Esophagus squamous epithelium (tissue), 5 donors: ENCODE results near the gene LELP1. TPM values are rescaled to one million over a fixed set of nuclear protein-coding genes. Genes with fewer than 3 reads are reported as not detected.

ENCODE experiments used
- DNase-seq: peaks from one replicate; lab custom pipeline; 2025; lab: John Stamatoyannopoulos, UW
- H3K27ac ChIP-seq, 4 donors: fragments of 200-600 bp; sonication (generic); one replicate each; pipeline ENCODE4 v1.5.1; 2016 to 2019; ENCODE audit warnings: mild to moderate bottlenecking in 1 of 4
- H3K27me3 ChIP-seq, 4 donors: fragments of 200-600 bp; sonication (generic); 1 replicate in 3 of 4; 2 replicates in 1 of 4; pipeline versions ENCODE4 v1.5.1 to v1.6.0; 2017 to 2021; ENCODE audit warnings: antibody characterized with exemption in 1 of 4
- H3K36me3 ChIP-seq, 3 donors: fragments of 200-600 bp; sonication (generic); one replicate each; pipeline ENCODE4 v1.5.1; 2016 to 2019
- H3K4me1 ChIP-seq, 3 donors: fragments of 200-600 bp; sonication (generic); one replicate each; pipeline ENCODE4 v1.5.1; 2017 to 2019
- H3K4me3 ChIP-seq, 4 donors: fragments of 200-600 bp; sonication (generic); 1 replicate in 3 of 4; 2 replicates in 1 of 4; pipeline ENCODE4 v1.5.1; 2016 to 2019; ENCODE audit warnings: mild to moderate bottlenecking in 2 of 4, moderate library complexity in 1 of 4
- H3K9me3 ChIP-seq, 3 donors: fragments of 200-600 bp; sonication (generic); one replicate each; pipeline ENCODE4 v1.5.1; 2016 to 2019
- POLR2A ChIP-seq, 4 donors: fragments of 450-650 bp; IDR thresholded peaks; one replicate each; pipeline ENCODE4 v1.6.1; 2017; ENCODE audit warnings: antibody characterized with exemption in 4 of 4, mild to moderate bottlenecking in 4 of 4, moderate library complexity in 3 of 4
- WGBS, 2 donors: methylation state at CpG; one replicate each; pipeline ENCODE4 v1.1.5; 2018; 5-methylcytosine and 5-hydroxymethylcytosine counted together
- intact Hi-C: fragments of 100-400 bp; cut with DNase I; formaldehyde crosslinking; loops from one replicate; pipeline ENCODE4 v1.15.0; 2022
- total RNA-seq, 4 donors: library from RNA; depleted of rRNA; stranded (reverse); fragments of >200 nt; gene quantifications; one replicate each; pipeline ENCODE4 v1.1.0, GENCODE V29; 2016
- TF ChIP-seq, protein P1 (sequence below), 6 experiments: fragments of 450-650 bp in 4 of 6; fragments of 200-600 bp in 2 of 6; sonication (generic) in 2 of 6; IDR thresholded peaks; one replicate each; pipeline ENCODE4 v1.5.1; 2016 to 2019; ENCODE audit warnings: antibody characterized with exemption in 6 of 6, mild to moderate bottlenecking in 4 of 6, moderate library complexity in 4 of 6
- donor health status: DM: yes; HTN: yes; CAD: no.

LELP1 gene
- total RNA-seq, 4 donors from 2014 or later = not detected

DNA sequence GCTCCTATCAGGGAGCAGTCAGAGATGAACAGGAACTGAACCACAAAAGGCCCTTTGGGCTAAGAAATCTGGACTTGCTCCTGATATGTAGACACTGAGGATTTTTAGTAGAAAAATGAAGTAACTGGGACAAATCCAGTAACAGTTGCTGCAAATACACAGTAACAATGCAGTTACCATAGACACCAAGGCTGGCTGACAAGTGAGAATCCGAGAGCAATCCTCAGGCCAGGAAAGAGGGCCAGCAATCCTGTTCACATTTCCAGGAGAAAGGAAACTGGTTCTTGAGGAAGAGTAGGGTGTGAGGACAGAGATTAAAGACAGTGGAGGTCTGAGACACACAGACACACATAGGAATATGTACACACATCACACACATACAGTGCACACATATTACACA lies 46.9 kb downstream of the LELP1 start:
- TF ChIP-seq POLR2A (IDR thresholded peaks at IDR 0.05) = no peak
- TF ChIP-seq, protein P1, sequence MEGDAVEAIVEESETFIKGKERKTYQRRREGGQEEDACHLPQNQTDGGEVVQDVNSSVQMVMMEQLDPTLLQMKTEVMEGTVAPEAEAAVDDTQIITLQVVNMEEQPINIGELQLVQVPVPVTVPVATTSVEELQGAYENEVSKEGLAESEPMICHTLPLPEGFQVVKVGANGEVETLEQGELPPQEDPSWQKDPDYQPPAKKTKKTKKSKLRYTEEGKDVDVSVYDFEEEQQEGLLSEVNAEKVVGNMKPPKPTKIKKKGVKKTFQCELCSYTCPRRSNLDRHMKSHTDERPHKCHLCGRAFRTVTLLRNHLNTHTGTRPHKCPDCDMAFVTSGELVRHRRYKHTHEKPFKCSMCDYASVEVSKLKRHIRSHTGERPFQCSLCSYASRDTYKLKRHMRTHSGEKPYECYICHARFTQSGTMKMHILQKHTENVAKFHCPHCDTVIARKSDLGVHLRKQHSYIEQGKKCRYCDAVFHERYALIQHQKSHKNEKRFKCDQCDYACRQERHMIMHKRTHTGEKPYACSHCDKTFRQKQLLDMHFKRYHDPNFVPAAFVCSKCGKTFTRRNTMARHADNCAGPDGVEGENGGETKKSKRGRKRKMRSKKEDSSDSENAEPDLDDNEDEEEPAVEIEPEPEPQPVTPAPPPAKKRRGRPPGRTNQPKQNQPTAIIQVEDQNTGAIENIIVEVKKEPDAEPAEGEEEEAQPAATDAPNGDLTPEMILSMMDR (IDR thresholded peaks at IDR 0.05) = no peak
- 24 to 43% methylated on average over 1 of the region's 1 CpG for WGBS, 2 donors
- H3K27me3 ChIP-seq = peaks cover 0 to 14% (median 0%) of the 10 kb centered on the region in 4 donors
- DNase-seq = no peak
- no peaks in the 10 kb centered on the region for H3K9me3 ChIP-seq
- peaks cover 0 to 16% (median 0%) of the 10 kb centered on the region in 3 donors for H3K4me1 ChIP-seq
- H3K36me3 ChIP-seq = no peaks in the 10 kb centered on the region
- H3K27ac ChIP-seq = no peak overlapping the region
- no peak overlapping the region for H3K4me3 ChIP-seq
- intact Hi-C loops = no loop called here

DNA sequence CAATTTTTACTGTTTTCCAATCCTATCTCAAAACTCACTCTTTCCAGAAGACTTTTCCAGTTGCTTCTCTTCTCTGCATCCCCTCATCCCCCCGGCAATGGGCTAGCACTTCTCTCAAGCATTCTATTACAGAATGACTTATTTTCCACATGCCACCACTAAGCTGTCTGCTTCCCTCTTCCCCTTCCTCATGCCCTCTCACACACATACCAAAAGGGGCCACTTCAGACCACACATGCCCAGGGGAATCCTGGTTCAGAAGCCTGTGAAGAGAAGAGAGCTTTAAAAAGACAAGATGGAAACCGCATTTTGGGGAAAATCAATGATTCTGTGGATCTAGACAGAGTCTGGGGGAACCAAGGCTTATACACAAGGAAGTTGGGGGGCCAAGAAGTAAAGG lies 47.9 kb downstream of the LELP1 start:
- 66 to 73% methylated on average over 2 of the region's 2 CpGs for whole genome bisulfite sequencing, 2 donors

DNA sequence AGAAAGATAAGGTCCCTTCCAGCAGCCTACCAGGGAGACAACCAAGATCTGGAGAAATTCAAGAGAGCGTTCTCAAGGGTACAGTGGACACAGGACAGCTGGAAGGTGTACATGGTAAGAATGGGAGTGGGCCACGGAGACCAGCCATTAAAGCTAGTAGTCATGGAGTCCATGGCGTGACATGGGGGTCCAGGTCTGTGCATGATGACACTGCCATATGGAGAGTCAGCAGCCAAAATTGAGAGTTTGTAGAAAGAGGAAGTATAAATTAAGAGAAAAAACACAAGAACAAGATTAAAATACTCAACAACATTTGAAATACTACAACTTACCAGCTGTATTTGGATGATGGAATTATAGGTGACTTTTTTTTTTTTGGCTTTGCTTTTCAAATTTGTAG lies 48.3 kb downstream of the LELP1 start:
- H3K4me3 ChIP-seq = no peak overlapping the region
- peaks cover 0 to 16% (median 0%) of the 10 kb centered on the region in 3 donors for H3K4me1 ChIP-seq
- no peaks in the 10 kb centered on the region for H3K36me3 ChIP-seq
- TF ChIP-seq, protein P1 (IDR thresholded peaks at IDR 0.05) = no peak
- TF ChIP-seq POLR2A (IDR thresholded peaks at IDR 0.05) = no peak
- peaks cover 0 to 14% (median 0%) of the 10 kb centered on the region in 4 donors for H3K27me3 ChIP-seq
- WGBS, 2 donors = 82 to 88% methylated on average over 3 of the region's 3 CpGs
- no peak for DNase-seq
- intact Hi-C loops = no loop called here
- no peaks in the 10 kb centered on the region for H3K9me3 ChIP-seq
- H3K27ac ChIP-seq = no peak overlapping the region

More for the DNA sequence above, 47.9 kb downstream of the LELP1 start:
- DNase-seq = no peak
- TF ChIP-seq, protein P1 (IDR thresholded peaks at IDR 0.05) = no peak
- TF ChIP-seq POLR2A (IDR thresholded peaks at IDR 0.05) = no peak
- intact Hi-C loops = no loop called here
- Histone ChIP-seq H3K27ac (no peak overlapping the region), H3K27me3 (peaks cover 0 to 14% (median 0%) of the 10 kb centered on the region in 4 donors), H3K4me1 (peaks cover 0 to 16% (median 0%) of the 10 kb centered on the region in 3 donors), H3K9me3 (no peaks in the 10 kb centered on the region), H3K4me3 (no peak overlapping the region), H3K36me3 (no peaks in the 10 kb centered on the region)

DNA sequence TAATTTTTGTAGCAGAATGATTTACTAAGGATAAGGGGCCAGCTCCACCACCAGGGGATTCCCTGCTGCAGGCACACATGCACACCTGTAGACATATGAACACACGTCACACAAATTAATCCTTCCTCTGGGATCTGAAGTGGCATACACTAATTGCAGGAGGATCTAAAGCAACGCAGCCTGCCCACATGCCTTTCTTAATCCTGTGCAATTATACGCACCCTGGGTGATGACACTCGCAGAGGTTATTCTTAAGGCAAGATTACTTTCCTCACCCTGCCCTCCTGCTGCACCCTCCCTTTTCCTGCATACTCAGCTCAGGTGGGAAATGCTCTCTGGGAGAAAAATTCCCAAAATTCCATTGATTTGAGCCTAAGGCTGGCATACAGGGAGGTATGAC lies 48.8 kb downstream of the LELP1 start:
- WGBS, 2 donors = 57 to 85% methylated on average over 4 of the region's 4 CpGs
- no peak overlapping the region for H3K27ac ChIP-seq
- H3K9me3 ChIP-seq = no peaks in the 10 kb centered on the region
- H3K4me1 ChIP-seq = peaks cover 0 to 16% (median 0%) of the 10 kb centered on the region in 3 donors
- DNase-seq = no peak
- H3K36me3 ChIP-seq = no peaks in the 10 kb centered on the region
- intact Hi-C loops = no loop called here
- H3K27me3 ChIP-seq = peaks cover 0 to 10% (median 0%) of the 10 kb centered on the region in 4 donors
- H3K4me3 ChIP-seq = no peak overlapping the region
- TF ChIP-seq POLR2A (IDR thresholded peaks at IDR 0.05) = no peak
- TF ChIP-seq, protein P1 (IDR thresholded peaks at IDR 0.05) = no peak

DNA sequence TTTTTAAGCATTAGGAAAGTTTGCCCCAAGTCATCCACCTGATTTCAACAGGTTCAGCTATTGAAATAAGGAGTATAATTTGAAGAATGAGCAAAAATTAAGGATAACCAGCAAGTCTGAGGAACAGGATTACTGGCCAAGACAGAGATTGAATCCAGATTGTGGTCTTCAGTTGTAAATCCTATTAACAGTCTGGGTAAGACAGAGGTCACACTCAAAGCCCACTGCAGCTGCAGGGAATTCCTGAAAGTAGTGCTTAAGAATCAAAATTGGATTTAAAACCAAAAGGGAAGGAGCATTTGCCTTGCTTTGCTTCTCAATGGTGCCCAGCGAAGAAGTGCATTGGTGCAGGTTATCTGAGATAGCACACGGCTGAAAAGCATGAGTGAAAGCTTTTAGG lies 49.8 kb downstream of the LELP1 start:
- 33 to 93% methylated on average over 2 of the region's 2 CpGs for WGBS, 2 donors
- H3K9me3 ChIP-seq = no peaks in the 10 kb centered on the region

More for the DNA sequence above, 49.8 kb downstream of the LELP1 start:
- peaks cover 0 to 4% (median 0%) of the 10 kb centered on the region in 4 donors for H3K27me3 ChIP-seq
- peaks cover 0 to 16% (median 0%) of the 10 kb centered on the region in 3 donors for H3K4me1 ChIP-seq
- DNase-seq = no peak
- intact Hi-C loops = no loop called here
- no peak overlapping the region for H3K27ac ChIP-seq
- H3K4me3 ChIP-seq = no peak overlapping the region
- TF ChIP-seq POLR2A (IDR thresholded peaks at IDR 0.05) = no peak
- TF ChIP-seq, protein P1 (IDR thresholded peaks at IDR 0.05) = no peak
- H3K36me3 ChIP-seq = no peaks in the 10 kb centered on the region
